Kidney glomerular epithelial cell (primary cell): ENCODE measurements around the gene ADGRB3.
"Not testable (repeated sequence)": the region's sequence is repeated elsewhere in the genome, so short reads cannot be mapped to it uniquely, and the experiment has no call there.

Experiments used
- DNase-seq: peaks from one replicate; lab custom pipeline; 2025; lab: John Stamatoyannopoulos, UW

The ADGRB3 gene

GRCh38 chr6:68790128-68790527 lies 155.0 kb downstream of the ADGRB3 start:
- not testable (repeated sequence) for DNase-seq

GRCh38 chr6:68814976-68815375 lies 179.9 kb downstream of the ADGRB3 start:
- DNase-seq, result not testable (repeated sequence)

DNA sequence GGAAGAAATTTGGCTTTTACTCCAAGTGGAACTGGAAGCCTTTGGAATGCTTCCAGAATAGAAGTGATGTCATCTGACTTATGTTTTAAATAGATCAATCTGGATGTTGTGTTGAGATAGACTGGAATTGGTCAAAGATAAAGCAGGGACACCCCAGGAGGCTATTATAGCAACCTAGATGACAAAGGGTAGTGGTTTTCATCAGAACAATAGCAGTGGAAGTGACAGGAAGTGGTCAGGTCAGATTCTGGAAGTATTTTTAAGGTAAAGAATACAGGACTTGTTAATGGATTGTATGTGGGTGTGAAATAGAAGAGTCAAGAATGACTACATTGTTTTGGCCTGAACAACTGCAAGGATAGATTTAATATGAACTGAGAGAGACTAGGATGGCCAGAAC lies 191.4 kb downstream of the ADGRB3 start:
- no peak for DNase-seq

- no peak for DNase-seq
Measured at GRCh38 chr6:68834551-68834950, 199.5 kb downstream of the ADGRB3 start.

DNA sequence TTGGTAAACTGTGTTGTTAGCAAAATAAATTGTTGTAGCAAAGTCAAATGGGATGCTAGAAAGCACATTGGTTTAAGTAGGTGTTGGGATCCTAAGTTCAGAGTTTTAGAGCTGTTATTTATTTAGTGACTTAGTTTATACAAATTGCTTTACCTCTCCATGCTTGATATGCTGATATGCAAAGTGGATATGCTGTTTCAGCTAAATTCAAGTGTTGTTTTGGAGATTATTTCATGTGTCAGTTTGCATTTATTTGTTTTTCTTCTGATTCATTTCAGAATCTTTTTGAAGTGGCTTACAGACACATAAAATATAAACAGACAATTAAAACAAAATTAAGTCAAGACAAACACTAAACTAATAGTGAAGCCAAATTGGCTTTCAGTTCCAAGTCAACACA lies 203.5 kb downstream of the ADGRB3 start:
- no peak for DNase-seq

DNA sequence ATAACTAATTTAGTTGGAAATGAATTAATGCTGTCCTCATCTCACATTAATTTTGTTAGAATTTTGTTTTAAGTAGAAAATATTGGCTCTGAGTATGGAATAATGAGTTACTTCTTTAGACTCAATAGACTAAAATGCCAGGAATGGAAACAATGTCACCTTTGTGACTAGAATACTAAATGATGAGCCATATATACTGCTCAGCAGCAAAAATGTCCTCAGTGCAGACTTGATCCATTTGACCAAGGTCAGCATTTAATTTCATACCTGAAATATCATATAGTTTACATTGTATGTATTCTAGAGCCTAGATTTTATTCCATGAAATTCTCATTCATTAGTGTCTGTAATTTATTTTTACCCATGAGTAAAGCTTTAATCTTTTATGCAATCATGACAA lies 217.7 kb downstream of the ADGRB3 start:
- no peak for DNase-seq

DNA sequence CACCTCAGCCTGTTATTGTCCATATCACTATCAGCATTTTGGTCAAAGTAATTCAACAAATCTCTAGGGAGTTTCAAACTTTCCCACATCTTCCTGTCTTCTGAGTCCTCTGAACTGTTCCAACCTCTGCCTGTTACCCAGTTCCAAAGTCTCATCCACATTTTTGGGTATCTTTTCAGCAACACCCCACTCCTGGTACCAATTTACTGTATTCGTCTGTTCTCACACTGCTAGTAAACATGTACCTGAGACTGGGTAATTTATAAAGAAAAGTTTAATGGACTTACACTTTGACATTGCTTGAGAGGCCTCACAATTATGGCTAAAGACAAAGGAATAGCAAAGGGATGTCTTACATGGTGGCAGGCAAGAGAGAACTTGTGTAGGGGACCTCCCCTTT lies 224.2 kb downstream of the ADGRB3 start:
- no peak for DNase-seq

GRCh38 chr6:68868646-68869045 lies 233.6 kb downstream of the ADGRB3 start:
- DNase-seq, result no peak

- DNase-seq, result no peak
Measured at GRCh38 chr6:68873236-68873635, 238.2 kb downstream of the ADGRB3 start.

DNA sequence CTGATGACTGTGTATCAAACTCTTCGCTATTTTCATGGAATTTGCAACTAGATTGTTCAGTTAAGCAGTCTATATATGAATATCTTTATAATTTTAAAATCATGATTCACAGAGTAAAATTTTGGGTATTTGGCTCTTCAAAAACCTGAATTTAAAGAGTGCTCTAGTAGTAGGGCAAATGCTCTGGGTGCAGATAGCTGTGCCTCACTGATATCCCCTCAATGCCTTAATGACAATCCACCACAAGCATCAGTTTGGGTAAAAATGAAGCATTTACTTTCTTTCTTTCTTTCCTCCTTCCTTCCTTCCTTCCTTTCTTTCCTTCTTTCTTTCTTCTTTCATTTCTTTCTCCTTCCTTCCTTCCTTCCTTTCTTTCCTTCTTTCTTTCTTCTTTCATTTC lies 239.7 kb downstream of the ADGRB3 start:
- no peak for DNase-seq

- no peak for DNase-seq
Measured at GRCh38 chr6:68875403-68875802, 240.3 kb downstream of the ADGRB3 start.

DNA sequence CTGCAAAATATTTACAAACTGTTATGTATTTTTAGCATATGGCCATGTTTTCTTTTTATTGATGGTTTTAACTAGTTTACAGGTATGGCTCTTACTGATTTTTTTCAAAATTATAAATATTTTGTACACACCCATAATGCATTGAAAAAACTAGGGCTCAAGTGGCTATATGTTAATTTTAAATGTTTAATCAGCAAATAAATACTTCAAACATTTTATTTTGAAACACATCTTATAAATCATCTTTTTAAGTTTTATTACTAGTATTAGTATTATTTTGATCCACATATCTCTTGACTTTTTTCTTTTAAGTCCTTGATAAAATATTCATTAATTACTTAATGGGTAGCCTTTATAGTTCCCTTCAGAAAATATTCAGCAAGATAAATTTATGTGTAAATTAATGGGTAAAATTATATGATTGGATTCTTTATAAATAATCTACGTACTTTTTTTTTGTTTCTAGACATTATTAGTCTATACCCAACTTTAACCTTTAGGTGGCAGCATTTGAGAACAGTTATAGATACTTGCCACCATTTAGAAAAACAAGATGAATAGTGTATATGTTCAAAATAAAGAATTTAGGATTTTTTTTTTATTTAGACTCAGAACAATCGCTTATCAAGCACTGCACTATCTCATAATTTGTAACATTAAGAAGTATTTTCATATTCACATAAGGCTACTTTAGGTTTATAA lies 241.9 kb downstream of the ADGRB3 start:
- peak; percentile 17 for DNase-seq

DNA sequence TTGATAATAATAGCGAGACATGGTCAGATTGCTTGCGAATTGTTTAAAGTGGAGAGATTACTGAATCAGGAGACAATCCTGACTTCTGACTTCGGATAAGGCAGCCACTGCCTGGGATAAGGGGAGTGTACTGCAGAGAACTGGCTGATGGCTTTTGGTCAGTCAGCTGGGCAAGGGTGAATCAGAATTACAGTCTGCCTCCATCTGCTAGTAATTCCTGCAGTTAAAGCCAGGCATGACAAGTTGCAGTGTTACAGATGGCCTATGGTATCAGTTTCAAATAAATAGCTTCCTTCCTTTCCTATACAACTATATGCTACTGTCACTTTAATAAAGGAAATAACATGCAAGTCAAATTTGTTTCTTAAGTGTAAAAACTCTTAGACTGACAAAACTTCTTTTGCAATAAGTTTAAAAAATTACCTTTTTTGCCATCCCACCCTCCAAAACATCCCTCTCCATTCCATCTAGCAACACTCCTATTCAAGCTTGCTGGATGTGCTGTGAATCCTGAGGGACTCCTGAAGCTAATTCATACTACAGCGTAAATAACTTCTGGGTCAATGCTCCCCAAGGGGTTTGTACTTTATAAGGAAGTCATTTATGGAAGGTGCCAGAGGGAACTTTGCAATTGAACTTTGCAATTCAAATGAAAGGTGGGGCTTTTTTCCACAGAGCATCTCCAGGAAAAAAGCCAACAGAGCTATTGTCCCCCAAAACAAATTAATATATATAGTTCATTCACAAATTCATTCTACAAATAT lies 245.2 kb downstream of the ADGRB3 start:
- peak; percentile 2 for DNase-seq

GRCh38 chr6:68883325-68883724 lies 248.2 kb downstream of the ADGRB3 start:
- DNase-seq, result not testable (repeated sequence)

GRCh38 chr6:68891419-68891818 lies 256.3 kb downstream of the ADGRB3 start:
- DNase-seq, result peak; percentile 27

GRCh38 chr6:68892452-68892851 lies 257.4 kb downstream of the ADGRB3 start:
- no peak for DNase-seq

GRCh38 chr6:68895929-68896328 lies 260.8 kb downstream of the ADGRB3 start:
- DNase-seq, result no peak

GRCh38 chr6:68901044-68901443 lies 266.0 kb downstream of the ADGRB3 start:
- DNase-seq, result no peak

DNA sequence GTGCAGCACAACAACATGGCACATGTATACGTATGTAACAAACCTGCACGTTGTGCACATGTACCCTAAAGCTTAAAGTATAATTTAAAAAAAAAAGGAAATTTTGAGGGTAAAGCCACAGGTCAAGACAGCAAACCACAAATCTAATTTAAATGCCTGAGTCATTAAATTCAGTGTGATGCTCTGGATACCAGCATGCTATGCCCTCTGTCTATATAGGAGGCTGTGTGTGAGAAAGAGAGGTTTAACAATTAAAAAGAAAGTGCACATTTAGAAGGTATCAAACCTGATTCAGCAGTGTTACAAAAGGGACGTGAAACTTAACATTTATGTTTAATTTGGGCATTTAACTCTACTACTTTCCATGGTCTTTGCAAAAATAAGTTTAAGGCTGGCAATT lies 276.3 kb downstream of the ADGRB3 start:
- DNase-seq, result no peak

DNA sequence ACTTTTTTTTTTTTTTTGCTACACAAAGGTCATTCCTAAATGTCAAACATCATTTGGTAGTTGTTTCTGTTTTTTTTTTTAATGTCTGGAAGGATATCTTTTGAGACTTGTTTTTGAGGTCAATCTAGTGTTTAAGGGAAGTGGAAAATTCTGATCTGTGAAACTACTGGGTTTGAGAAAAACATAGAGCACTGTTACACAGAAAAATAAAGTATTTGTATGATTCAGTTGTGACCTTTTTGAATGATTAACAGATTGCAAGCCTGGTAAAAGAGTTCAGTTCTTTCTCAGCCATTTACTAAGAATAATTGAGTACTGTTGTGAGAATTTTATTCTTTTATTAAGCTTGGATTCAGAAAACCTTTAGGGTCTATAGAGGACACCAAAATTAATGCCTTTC lies 276.7 kb downstream of the ADGRB3 start:
- peak; percentile 5 for DNase-seq

DNA sequence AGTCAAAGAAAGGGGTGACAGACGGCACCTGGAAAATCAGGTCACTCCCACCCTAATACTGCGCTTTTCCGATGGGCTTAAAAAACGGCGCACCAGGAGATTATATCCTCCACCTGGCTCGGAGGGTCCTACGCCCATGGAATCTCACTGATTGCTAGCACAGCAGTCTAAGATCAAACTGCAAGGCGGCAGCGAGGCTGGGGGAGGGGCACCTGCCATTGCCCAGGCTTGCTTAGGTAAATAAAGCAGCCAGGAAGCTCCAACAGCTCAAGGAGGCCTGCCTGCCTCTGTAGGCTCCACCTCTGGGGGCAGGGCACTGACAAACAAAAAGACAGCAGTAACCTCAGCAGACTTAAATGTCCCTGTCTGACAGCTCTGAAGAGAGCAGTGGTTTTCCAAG lies 277.7 kb downstream of the ADGRB3 start:
- DNase-seq, result not testable (repeated sequence)

DNA sequence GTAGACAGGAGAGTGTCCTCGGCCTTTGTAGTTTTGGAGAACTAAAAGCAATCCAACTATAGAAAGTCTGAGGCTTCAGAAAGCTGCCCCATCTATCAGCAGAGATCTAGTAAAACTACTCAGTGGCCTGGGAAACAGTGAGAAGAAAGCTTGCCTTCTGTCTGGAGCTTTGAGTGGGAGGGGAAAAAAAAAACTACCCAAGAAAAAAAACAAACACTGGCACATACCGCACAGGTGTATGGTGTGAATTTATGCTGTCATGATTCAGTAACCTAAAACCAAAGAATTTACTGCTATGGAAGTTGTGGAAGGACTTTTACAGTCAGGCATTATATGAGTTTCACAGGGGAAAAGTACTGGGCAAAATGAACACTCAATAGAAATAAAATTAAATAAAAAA lies 280.5 kb downstream of the ADGRB3 start:
- peak; percentile 35 for DNase-seq

DNA sequence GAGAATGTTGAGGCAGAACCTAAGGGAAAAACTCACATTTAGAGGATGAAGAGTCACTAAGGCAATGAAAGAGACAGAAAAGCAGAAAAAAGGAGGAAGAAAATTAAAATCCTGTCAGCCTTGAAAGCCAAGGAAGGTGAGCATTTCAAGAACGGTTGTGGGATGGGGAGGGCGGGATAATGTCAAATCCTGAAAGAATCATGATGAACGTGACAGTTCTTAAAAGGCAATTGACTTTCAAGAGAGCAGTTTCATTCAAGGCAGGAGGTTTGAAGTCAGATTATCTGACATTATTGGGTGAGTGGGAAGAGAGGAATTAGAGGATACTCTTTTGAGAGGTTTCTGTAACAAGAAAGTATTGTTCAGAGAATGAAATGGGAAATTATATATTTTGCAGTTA lies 284.5 kb downstream of the ADGRB3 start:
- DNase-seq, result no peak

GRCh38 chr6:68941345-68941744 lies 306.3 kb downstream of the ADGRB3 start:
- no peak for DNase-seq
